H9 (cell line): Measurements from ENCODE around the gene ZNF521. TPM values are rescaled to one million over a fixed set of nuclear protein-coding genes. Genes with fewer than 3 reads are reported as not detected.
A peak's percentile ranks its signal among the peaks of the same experiment; 100 is the strongest.

Source experiments
- DNase-seq: peaks from one replicate; pipeline ENCODE4 v3.0.0-alpha.2; 2017
- H2AFZ ChIP-seq: one replicate; pipeline ENCODE4 v1.6.1; 2013; ENCODE audit warnings: mild to moderate bottlenecking, low read length, control low read depth, moderate library complexity
- H2AK5ac ChIP-seq: 2 replicates; pipeline ENCODE4 v1.6.1; 2013; ENCODE audit warnings: low read length, control low read depth, mixed read lengths; ENCODE audit not compliant: insufficient read length
- H2BK120ac ChIP-seq: one replicate; pipeline ENCODE4 v1.6.1; 2013; ENCODE audit warnings: low read depth, mild to moderate bottlenecking, low read length, control low read depth, inconsistent platforms; ENCODE audit not compliant: poor library complexity, severe bottlenecking
- H2BK12ac ChIP-seq: 2 replicates; pipeline ENCODE4 v1.6.1; 2013; ENCODE audit warnings: low read length, control low read depth, mixed read lengths, low read depth; ENCODE audit not compliant: insufficient read length
- H2BK15ac ChIP-seq: 2 replicates; pipeline ENCODE4 v1.6.1; 2013; ENCODE audit warnings: low read depth, low read length, control low read depth
- H2BK20ac ChIP-seq: one replicate; pipeline ENCODE4 v1.6.1; 2013; ENCODE audit warnings: low read depth, mild to moderate bottlenecking, low read length, control low read depth, inconsistent platforms; ENCODE audit not compliant: poor library complexity, severe bottlenecking
- H2BK5ac ChIP-seq: 2 replicates; pipeline ENCODE4 v1.6.1; 2013; ENCODE audit warnings: low read length, control low read depth, mixed read lengths; ENCODE audit not compliant: insufficient read length
- H3K14ac ChIP-seq: 2 replicates; pipeline ENCODE4 v1.6.1; 2013; ENCODE audit warnings: low read length, control low read depth; ENCODE audit not compliant: insufficient read depth
- H3K18ac ChIP-seq: 2 replicates; pipeline ENCODE4 v1.6.1; 2013; ENCODE audit warnings: low read depth, mild to moderate bottlenecking, mixed read lengths, low read length, control low read depth; ENCODE audit not compliant: insufficient read length
- H3K23ac ChIP-seq: 2 replicates; pipeline ENCODE4 v1.6.1; 2013; ENCODE audit warnings: low read length, control low read depth, mixed read lengths, low read depth; ENCODE audit not compliant: insufficient read length
- H3K23me2 ChIP-seq: 2 replicates; pipeline ENCODE4 v1.6.1; 2013; ENCODE audit warnings: low read depth, mild to moderate bottlenecking, mixed read lengths, low read length, control low read depth; ENCODE audit not compliant: insufficient read length, poor library complexity, severe bottlenecking
- H3K27ac ChIP-seq: 2 replicates; pipeline ENCODE4 v1.5.1; 2013; ENCODE audit warnings: low read length, control low read depth, mixed read lengths, low read depth; ENCODE audit not compliant: insufficient read length
- H3K27me3 ChIP-seq: 2 replicates; pipeline ENCODE4 v1.6.1; 2013; ENCODE audit warnings: low read length, control low read depth, inconsistent platforms; ENCODE audit not compliant: insufficient read depth
- H3K4ac ChIP-seq: 2 replicates; pipeline ENCODE4 v1.6.1; 2013; ENCODE audit warnings: low read depth, mild to moderate bottlenecking, control low read depth, inconsistent platforms, low read length, moderate library complexity
- H3K4me1 ChIP-seq: 2 replicates; pipeline ENCODE4 v1.6.1; 2013; ENCODE audit warnings: low read length, control low read depth, inconsistent platforms; ENCODE audit not compliant: insufficient read depth
- H3K4me2 ChIP-seq: 2 replicates; pipeline ENCODE4 v1.6.1; 2013; ENCODE audit warnings: low read length, control low read depth, mixed read lengths; ENCODE audit not compliant: insufficient read length, insufficient read depth
- H3K56ac ChIP-seq: 2 replicates; pipeline ENCODE4 v1.6.1; 2013; ENCODE audit warnings: low read depth, mild to moderate bottlenecking, mixed read lengths, low read length, control low read depth; ENCODE audit not compliant: insufficient read length
- H3K79me1 ChIP-seq: 2 replicates; pipeline ENCODE4 v1.6.1; 2013; ENCODE audit warnings: low read depth, mild to moderate bottlenecking, moderate library complexity, low read length, control low read depth, inconsistent platforms; ENCODE audit not compliant: insufficient read depth, poor library complexity, severe bottlenecking
- H3K79me2 ChIP-seq: 2 replicates; pipeline ENCODE4 v1.6.1; 2013; ENCODE audit warnings: low read length, control low read depth, inconsistent platforms; ENCODE audit not compliant: insufficient read depth
- H3K9ac ChIP-seq: 2 replicates; pipeline ENCODE4 v1.6.1; 2013; ENCODE audit warnings: low read length, control low read depth, mixed read lengths; ENCODE audit not compliant: insufficient read length; ENCODE audit errors: extremely low read depth
- H3K9me3 ChIP-seq: one replicate; pipeline ENCODE4 v1.6.1; 2013; ENCODE audit warnings: low read depth, low read length, inconsistent platforms; ENCODE audit not compliant: control insufficient read depth
- H3T11ph ChIP-seq: one replicate; pipeline ENCODE4 v1.6.1; 2013; ENCODE audit warnings: mild to moderate bottlenecking, low read length, control low read depth, inconsistent platforms
- H4K20me1 ChIP-seq: one replicate; pipeline ENCODE4 v1.6.1; 2013; ENCODE audit not compliant: control insufficient read depth, insufficient read length, insufficient read depth
- H4K5ac ChIP-seq: 2 replicates; pipeline ENCODE4 v1.6.1; 2013; ENCODE audit warnings: low read depth, mild to moderate bottlenecking, mixed read lengths, low read length, control low read depth; ENCODE audit not compliant: insufficient read length
- H4K8ac ChIP-seq: replicated peaks from 2 replicates; pipeline ENCODE4 v1.6.1; 2013; ENCODE audit warnings: low read length, control low read depth, mixed read lengths, low read depth; ENCODE audit not compliant: insufficient read length
- H4K91ac ChIP-seq: 2 replicates; pipeline ENCODE4 v1.6.1; 2013; ENCODE audit warnings: low read depth, mild to moderate bottlenecking, moderate library complexity, mixed read lengths, low read length, control low read depth; ENCODE audit not compliant: insufficient read length
- H3K27ac Mint-ChIP-seq, 3 experiments: 2 replicates in 2 of 3; 3 replicates in 1 of 3; pipeline ENCODE4 v1.8.0; 2020 to 2021; ENCODE audit warnings: mixed read lengths in 3 of 3, mild to moderate bottlenecking in 1 of 3, moderate library complexity in 1 of 3
- H3K27me3 Mint-ChIP-seq: 2 replicates; pipeline ENCODE4 v1.8.0; 2021; ENCODE audit warnings: low read depth, mild to moderate bottlenecking, moderate library complexity, mixed read lengths
- H3K36me3 Mint-ChIP-seq, 3 experiments: 2 replicates in 2 of 3; 3 replicates in 1 of 3; pipeline ENCODE4 v1.8.0; 2020 to 2021; ENCODE audit warnings: low read depth in 3 of 3, mixed read lengths in 3 of 3; ENCODE audit not compliant: insufficient read depth in 1 of 3
- H3K4me1 Mint-ChIP-seq, 2 experiments: 2 replicates each; pipeline ENCODE4 v1.8.0; 2020; ENCODE audit warnings: mixed read lengths in 2 of 2
- H3K4me3 Mint-ChIP-seq, 2 experiments: 2 replicates in 1 of 2; 3 replicates in 1 of 2; pipeline ENCODE4 v1.8.0; 2020 to 2021; ENCODE audit warnings: mild to moderate bottlenecking in 2 of 2, mixed read lengths in 2 of 2, moderate library complexity in 1 of 2
- H3K9me3 Mint-ChIP-seq, 2 experiments: 2 replicates in 1 of 2; 3 replicates in 1 of 2; pipeline ENCODE4 v1.8.0; 2020; ENCODE audit warnings: mild to moderate bottlenecking in 2 of 2, mixed read lengths in 2 of 2, moderate library complexity in 1 of 2
- WGBS: extraction: QIAGEN DNeasy Blood & Tissue Kit; methylation state at CpG from one replicate; pipeline ENCODE4 v1.1.7; 2013; ENCODE audit warnings: missing lambda C conversion rate, low lambda C conversion rate, mixed read lengths; ENCODE audit not compliant: insufficient read length; ENCODE audit errors: extremely low coverage; 5-methylcytosine and 5-hydroxymethylcytosine counted together
- total RNA-seq: library from RNA; stranded (reverse); gene quantifications from 2 replicates; pipeline ENCODE4 v1.2.1, GENCODE V29; 2021
- TF ChIP-seq, protein P1 (sequence below): fragments of 200-600 bp; sonication (generic); conservative IDR thresholded peaks from 3 replicates; pipeline ENCODE4 v1.8.0; 2021; ENCODE audit warnings: antibody characterized with exemption, mild to moderate bottlenecking

ZNF521 gene
- total RNA-seq, 1 experiment from 2014 or later: 3.3 TPM

DNA sequence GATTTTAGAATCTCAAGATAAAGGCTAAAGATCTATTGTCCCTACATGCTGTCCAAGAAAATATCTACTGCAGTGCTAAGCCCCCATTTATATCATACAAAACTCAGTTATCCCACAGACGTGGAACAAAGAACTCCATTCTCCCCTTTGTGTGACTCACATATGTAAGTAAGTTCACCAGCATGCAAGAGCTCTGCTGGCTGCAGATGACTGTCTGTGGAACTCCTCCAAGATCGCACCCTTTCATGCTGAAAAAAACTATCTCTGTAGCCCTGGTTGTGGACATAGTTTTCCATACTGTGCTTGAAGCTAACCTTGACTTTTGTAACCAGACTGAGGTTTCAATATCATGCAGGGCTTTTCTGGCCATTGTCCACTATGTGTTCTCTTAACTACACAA is 207.1 kb downstream of the ZNF521 start:
- no peak overlapping the region for H4K5ac ChIP-seq
- no CpG with 5 or more reads among the region's 2 CpGs for WGBS
- TF ChIP-seq, protein P1, sequence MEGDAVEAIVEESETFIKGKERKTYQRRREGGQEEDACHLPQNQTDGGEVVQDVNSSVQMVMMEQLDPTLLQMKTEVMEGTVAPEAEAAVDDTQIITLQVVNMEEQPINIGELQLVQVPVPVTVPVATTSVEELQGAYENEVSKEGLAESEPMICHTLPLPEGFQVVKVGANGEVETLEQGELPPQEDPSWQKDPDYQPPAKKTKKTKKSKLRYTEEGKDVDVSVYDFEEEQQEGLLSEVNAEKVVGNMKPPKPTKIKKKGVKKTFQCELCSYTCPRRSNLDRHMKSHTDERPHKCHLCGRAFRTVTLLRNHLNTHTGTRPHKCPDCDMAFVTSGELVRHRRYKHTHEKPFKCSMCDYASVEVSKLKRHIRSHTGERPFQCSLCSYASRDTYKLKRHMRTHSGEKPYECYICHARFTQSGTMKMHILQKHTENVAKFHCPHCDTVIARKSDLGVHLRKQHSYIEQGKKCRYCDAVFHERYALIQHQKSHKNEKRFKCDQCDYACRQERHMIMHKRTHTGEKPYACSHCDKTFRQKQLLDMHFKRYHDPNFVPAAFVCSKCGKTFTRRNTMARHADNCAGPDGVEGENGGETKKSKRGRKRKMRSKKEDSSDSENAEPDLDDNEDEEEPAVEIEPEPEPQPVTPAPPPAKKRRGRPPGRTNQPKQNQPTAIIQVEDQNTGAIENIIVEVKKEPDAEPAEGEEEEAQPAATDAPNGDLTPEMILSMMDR: no peak
- peak overlapping the region in 1 of 3 experiments; percentile 46; a peak in 1 of 7 replicates for H3K27ac Mint-ChIP-seq
- no peaks in the 10 kb centered on the region for H3K36me3 Mint-ChIP-seq
- no peaks in the 10 kb centered on the region for H3K79me2 ChIP-seq
- no peak overlapping the region for H2BK5ac ChIP-seq
- no peaks in the 10 kb centered on the region for H3K79me1 ChIP-seq
- H2BK120ac ChIP-seq: no peak overlapping the region
- no peaks in the 10 kb centered on the region; the same call in 1 of the 2 replicates for H3K27me3 Mint-ChIP-seq
- peaks cover 0 to 15% of the 10 kb centered on the region in 2 experiments; a peak in 2 of 4 replicates for H3K4me1 Mint-ChIP-seq
- no peak overlapping the region for H3K18ac ChIP-seq
- H4K91ac ChIP-seq: no peak overlapping the region
- H3K9me3 Mint-ChIP-seq: no peaks in the 10 kb centered on the region
- H2AK5ac ChIP-seq: no peak overlapping the region
- H3K14ac ChIP-seq: no peak overlapping the region
- no peaks in the 10 kb centered on the region for H3K4me1 ChIP-seq
- H2BK12ac ChIP-seq: no peak overlapping the region
- no peak overlapping the region for H2AFZ ChIP-seq
- H3K4me2 ChIP-seq: no peak overlapping the region
- H4K20me1 ChIP-seq: no peaks in the 10 kb centered on the region
- no peak overlapping the region for H3K9ac ChIP-seq
- no peaks in the 10 kb centered on the region for H3K23me2 ChIP-seq
- H3K4me3 Mint-ChIP-seq: no peak overlapping the region
- H3K27me3 ChIP-seq: no peaks in the 10 kb centered on the region
- H3T11ph ChIP-seq: no peak overlapping the region
- H3K9me3 ChIP-seq: no peaks in the 10 kb centered on the region
- H3K23ac ChIP-seq: no peak overlapping the region
- no peak overlapping the region for H3K27ac ChIP-seq
- no peak overlapping the region for H3K56ac ChIP-seq
- no peak overlapping the region for H2BK20ac ChIP-seq
- no peak for DNase-seq
- H3K4ac ChIP-seq: no peak overlapping the region
- no peak overlapping the region for H4K8ac ChIP-seq
- no peak overlapping the region for H2BK15ac ChIP-seq
